KMS-11 (cell line): Measurements from ENCODE around the gene SLC12A6.

Source experiments
- H2AFZ ChIP-seq: fragments of 200-600 bp; sonication (generic); 2 replicates; pipeline ENCODE4 v1.6.1; 2016; ENCODE audit warnings: antibody characterized with exemption, mixed run types, low read depth
- H3K27ac ChIP-seq: fragments of 200-600 bp; sonication (generic); 2 replicates; pipeline ENCODE4 v1.6.1; 2016; ENCODE audit warnings: mild to moderate bottlenecking, mixed run types
- H3K27me3 ChIP-seq: fragments of 200-600 bp; sonication (generic); 2 replicates; pipeline ENCODE4 v1.6.1; 2017; ENCODE audit warnings: mild to moderate bottlenecking, low read depth, mixed run types, moderate library complexity; ENCODE audit not compliant: insufficient read depth
- H3K36me3 ChIP-seq: fragments of 200-600 bp; sonication (generic); 2 replicates; pipeline ENCODE4 v1.6.1; 2017; ENCODE audit warnings: mild to moderate bottlenecking, mixed run types; ENCODE audit not compliant: insufficient read depth
- H3K4me1 ChIP-seq: fragments of 200-600 bp; sonication (generic); 2 replicates; pipeline ENCODE4 v1.6.1; 2016; ENCODE audit warnings: mild to moderate bottlenecking, low read depth, mixed run types; ENCODE audit not compliant: poor library complexity, severe bottlenecking
- H3K4me2 ChIP-seq: fragments of 200-600 bp; sonication (generic); 2 replicates; pipeline ENCODE4 v1.7.0; 2016; ENCODE audit warnings: mild to moderate bottlenecking, mixed run types
- H3K4me3 ChIP-seq: fragments of 200-600 bp; sonication (generic); IDR thresholded peaks from 2 replicates; pipeline ENCODE4 v1.6.1; 2017; ENCODE audit warnings: low read depth, low read length, mixed read lengths; ENCODE audit not compliant: insufficient read depth
- H3K79me2 ChIP-seq: fragments of 200-600 bp; sonication (generic); 2 replicates; pipeline ENCODE4 v1.6.1; 2016; ENCODE audit warnings: low read depth, mixed run types; ENCODE audit not compliant: insufficient read depth
- H3K9ac ChIP-seq: fragments of 200-600 bp; sonication (generic); 2 replicates; pipeline ENCODE4 v1.6.1; 2016; ENCODE audit warnings: mild to moderate bottlenecking, mixed run types
- H4K20me1 ChIP-seq: fragments of 200-600 bp; sonication (generic); 2 replicates; pipeline ENCODE4 v1.6.1; 2016; ENCODE audit warnings: mild to moderate bottlenecking, mixed run types; ENCODE audit not compliant: insufficient read depth
- TF ChIP-seq, protein P1 (sequence below): fragments of 200-600 bp; sonication (generic); conservative IDR thresholded peaks from 2 replicates; pipeline ENCODE4 v1.6.1; 2017; ENCODE audit warnings: low read depth, mild to moderate bottlenecking, antibody characterized with exemption, low read length, moderate library complexity, mixed read lengths

SLC12A6 gene

GRCh38 chr15:34241376-34242330 is 95.9 kb downstream of the SLC12A6 start:
- Histone ChIP-seq H3K79me2 (no peaks in the 10 kb centered on the region), H2AFZ (no peak overlapping the region), H3K4me1 (no peaks in the 10 kb centered on the region), H3K27ac (no peak overlapping the region), H3K4me3 (no peak overlapping the region), H3K36me3 (no peaks in the 10 kb centered on the region), H3K27me3 (no peaks in the 10 kb centered on the region), H3K4me2 (no peak overlapping the region), H3K9ac (no peak overlapping the region), H4K20me1 (no peaks in the 10 kb centered on the region)
- TF ChIP-seq, protein P1, sequence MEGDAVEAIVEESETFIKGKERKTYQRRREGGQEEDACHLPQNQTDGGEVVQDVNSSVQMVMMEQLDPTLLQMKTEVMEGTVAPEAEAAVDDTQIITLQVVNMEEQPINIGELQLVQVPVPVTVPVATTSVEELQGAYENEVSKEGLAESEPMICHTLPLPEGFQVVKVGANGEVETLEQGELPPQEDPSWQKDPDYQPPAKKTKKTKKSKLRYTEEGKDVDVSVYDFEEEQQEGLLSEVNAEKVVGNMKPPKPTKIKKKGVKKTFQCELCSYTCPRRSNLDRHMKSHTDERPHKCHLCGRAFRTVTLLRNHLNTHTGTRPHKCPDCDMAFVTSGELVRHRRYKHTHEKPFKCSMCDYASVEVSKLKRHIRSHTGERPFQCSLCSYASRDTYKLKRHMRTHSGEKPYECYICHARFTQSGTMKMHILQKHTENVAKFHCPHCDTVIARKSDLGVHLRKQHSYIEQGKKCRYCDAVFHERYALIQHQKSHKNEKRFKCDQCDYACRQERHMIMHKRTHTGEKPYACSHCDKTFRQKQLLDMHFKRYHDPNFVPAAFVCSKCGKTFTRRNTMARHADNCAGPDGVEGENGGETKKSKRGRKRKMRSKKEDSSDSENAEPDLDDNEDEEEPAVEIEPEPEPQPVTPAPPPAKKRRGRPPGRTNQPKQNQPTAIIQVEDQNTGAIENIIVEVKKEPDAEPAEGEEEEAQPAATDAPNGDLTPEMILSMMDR, result peak; percentile 67; the same call in 1 of the 2 replicates

DNA sequence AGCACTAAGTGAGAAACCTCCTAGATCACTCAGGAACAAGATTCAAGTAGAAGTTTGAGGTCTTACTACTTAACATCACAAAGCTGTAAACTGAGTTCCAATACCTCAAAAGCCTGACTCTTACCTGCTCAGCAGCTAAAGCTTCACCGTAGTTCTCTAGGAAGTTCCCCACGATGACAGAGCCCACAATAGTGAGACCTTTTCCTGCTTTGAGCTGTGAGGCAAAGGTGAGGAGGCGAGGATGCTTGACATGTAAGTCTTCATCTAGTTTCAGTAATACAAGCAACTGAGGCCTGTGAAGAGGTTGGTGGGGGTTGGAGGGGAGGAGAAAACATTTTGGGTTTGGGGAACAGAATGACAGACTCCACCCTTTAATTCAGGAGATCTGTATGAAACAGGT is 97.0 kb downstream of the SLC12A6 start:
- TF ChIP-seq, protein P1, result no peak
- H3K4me2 ChIP-seq, result no peak overlapping the region
- no peak overlapping the region for H3K4me3 ChIP-seq
- no peak overlapping the region for H3K27ac ChIP-seq
- H4K20me1 ChIP-seq, result no peaks in the 10 kb centered on the region
- no peak overlapping the region for H2AFZ ChIP-seq
- H3K4me1 ChIP-seq, result no peaks in the 10 kb centered on the region
- H3K79me2 ChIP-seq, result no peaks in the 10 kb centered on the region
- H3K27me3 ChIP-seq, result no peaks in the 10 kb centered on the region
- no peak overlapping the region for H3K9ac ChIP-seq
- no peaks in the 10 kb centered on the region for H3K36me3 ChIP-seq

DNA sequence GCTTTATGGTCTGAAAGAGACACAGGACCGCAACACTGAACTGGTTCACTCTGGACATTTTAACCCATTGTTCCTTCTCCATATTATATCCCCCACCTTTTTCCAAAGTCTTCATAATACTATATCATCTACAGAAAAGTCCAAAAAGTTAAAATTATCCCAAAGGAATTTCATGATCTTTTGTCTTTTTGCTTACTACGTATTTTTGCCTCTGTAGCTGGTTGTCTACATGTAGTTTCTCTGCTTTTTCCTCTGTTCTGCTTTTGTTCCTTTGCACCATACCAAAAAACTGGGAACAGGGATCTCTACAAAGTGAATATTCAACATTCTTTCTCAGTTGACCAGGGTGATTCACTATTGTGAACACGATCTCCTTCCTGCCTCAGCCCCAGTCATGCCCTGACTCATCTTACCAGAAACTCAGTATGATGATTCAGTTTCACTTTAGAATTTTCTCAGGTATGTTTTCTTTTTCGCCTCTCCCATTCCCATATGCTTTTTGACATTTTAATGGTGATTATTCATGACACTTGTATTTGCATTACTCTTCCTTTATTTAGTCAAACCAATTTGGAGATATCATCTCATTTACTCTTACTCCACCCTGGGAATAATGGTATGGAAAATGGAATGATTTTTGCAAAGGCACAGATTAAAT is 98.3 kb downstream of the SLC12A6 start:
- Histone ChIP-seq H3K27me3 (no peaks in the 10 kb centered on the region), H3K36me3 (no peaks in the 10 kb centered on the region), H3K27ac (no peak overlapping the region), H3K4me3 (no peak overlapping the region), H3K9ac (no peak overlapping the region), H3K4me2 (no peak overlapping the region), H3K4me1 (no peaks in the 10 kb centered on the region), H4K20me1 (no peaks in the 10 kb centered on the region), H2AFZ (no peak overlapping the region), H3K79me2 (no peaks in the 10 kb centered on the region)
- TF ChIP-seq, protein P1, result no peak

DNA sequence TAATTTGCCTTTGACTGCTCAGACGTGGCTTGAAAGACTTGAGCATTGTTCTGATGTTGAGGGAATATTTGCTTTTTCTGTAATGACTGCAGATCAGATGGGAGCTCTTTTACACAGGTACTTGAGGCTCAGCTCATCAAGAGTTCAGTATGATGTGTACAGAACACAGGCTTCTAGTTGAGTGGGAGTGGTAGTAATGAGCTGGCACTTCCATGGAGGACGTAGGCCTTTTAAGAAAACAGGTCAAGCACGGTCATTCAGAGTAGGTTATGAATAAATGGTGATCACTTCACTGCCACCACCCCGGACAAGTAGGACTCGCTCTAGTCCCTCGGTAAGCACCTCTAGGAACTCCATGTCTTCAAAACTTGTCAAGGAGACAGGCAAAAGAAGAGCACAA is 104.0 kb downstream of the SLC12A6 start:
- Histone ChIP-seq H3K4me3 (no peak overlapping the region), H3K4me1 (no peaks in the 10 kb centered on the region), H3K27ac (no peak overlapping the region), H3K4me2 (no peak overlapping the region), H3K9ac (no peak overlapping the region), H3K27me3 (no peaks in the 10 kb centered on the region), H2AFZ (no peak overlapping the region), H3K79me2 (no peaks in the 10 kb centered on the region), H3K36me3 (no peaks in the 10 kb centered on the region), H4K20me1 (no peaks in the 10 kb centered on the region)
- TF ChIP-seq, protein P1, result no peak
